HEK293T (cell line): Measurements from ENCODE around the gene RIOK2.

ENCODE experiments used
- CTCF ChIA-PET: fragments of 350-600 bp; formaldehyde crosslinking; extraction: SDS; loops from one replicate; lab custom pipeline; 2021; ENCODE audit warnings: antibody characterized with exemption, inconsistent platforms; lab: Yijun Ruan, JAX
- POLR2A ChIA-PET: fragments of 350-600 bp; formaldehyde crosslinking; extraction: SDS; loops from one replicate; lab custom pipeline; 2020; ENCODE audit warnings: antibody characterized with exemption, inconsistent platforms; lab: Yijun Ruan, JAX
- DNase-seq: peaks from one replicate; pipeline ENCODE4 v3.0.0; 2012; ENCODE audit warnings: mixed read lengths; ENCODE audit errors: extremely low spot score
- ARNT ChIP-seq: fragments of 450-650 bp; IDR thresholded peaks from 2 replicates; pipeline ENCODE4 v1.6.1; 2017; ENCODE audit warnings: mild to moderate bottlenecking
- BHLHE40 ChIP-seq: fragments of 450-650 bp; IDR thresholded peaks from 2 replicates; pipeline ENCODE4 v1.6.1; 2016; ENCODE audit warnings: mild to moderate bottlenecking, moderate library complexity, borderline replicate concordance
- CTBP1 ChIP-seq: fragments of 450-650 bp; IDR thresholded peaks from 2 replicates; pipeline ENCODE4 v1.6.1; 2016; ENCODE audit warnings: borderline replicate concordance
- ELF4 ChIP-seq: fragments of 450-650 bp; IDR thresholded peaks from 2 replicates; pipeline ENCODE4 v1.6.1; 2017; ENCODE audit warnings: antibody characterized with exemption
- FOXA1 ChIP-seq: fragments of 450-650 bp; IDR thresholded peaks from 2 replicates; pipeline ENCODE4 v1.6.1; 2016; ENCODE audit warnings: mild to moderate bottlenecking
- FOXK2 ChIP-seq: fragments of 450-650 bp; IDR thresholded peaks from 2 replicates; pipeline ENCODE4 v1.6.1; 2016; ENCODE audit warnings: mild to moderate bottlenecking
- FOXM1 ChIP-seq: fragments of 450-650 bp; IDR thresholded peaks from 2 replicates; pipeline ENCODE4 v1.6.1; 2017; ENCODE audit warnings: mild to moderate bottlenecking, borderline replicate concordance
- L3MBTL2 ChIP-seq: fragments of 450-650 bp; conservative IDR thresholded peaks from 2 replicates; pipeline ENCODE4 v1.6.1; 2016; ENCODE audit warnings: mild to moderate bottlenecking
- LEF1 ChIP-seq: fragments of 450-650 bp; IDR thresholded peaks from 2 replicates; pipeline ENCODE4 v1.6.1; 2017; ENCODE audit warnings: mild to moderate bottlenecking, borderline replicate concordance
- NFRKB ChIP-seq: fragments of 450-650 bp; IDR thresholded peaks from 2 replicates; pipeline ENCODE4 v1.6.1; 2016; ENCODE audit warnings: mild to moderate bottlenecking, moderate library complexity
- SP1 ChIP-seq: fragments of 450-650 bp; IDR thresholded peaks from 2 replicates; pipeline ENCODE4 v1.6.1; 2017
- SUZ12 ChIP-seq: fragments of 450-650 bp; IDR thresholded peaks from 2 replicates; pipeline ENCODE4 v1.6.1; 2016; ENCODE audit warnings: mild to moderate bottlenecking
- TARDBP ChIP-seq: fragments of 450-650 bp; IDR thresholded peaks from 2 replicates; pipeline ENCODE4 v1.6.1; 2016
- ZNF384 ChIP-seq: fragments of 450-650 bp; IDR thresholded peaks from 2 replicates; pipeline ENCODE4 v1.6.1; 2016
- TF ChIP-seq, protein P1 (sequence below): fragments of 450-650 bp; IDR thresholded peaks from 2 replicates; pipeline ENCODE4 v1.6.1; 2016

RIOK2 gene

DNA sequence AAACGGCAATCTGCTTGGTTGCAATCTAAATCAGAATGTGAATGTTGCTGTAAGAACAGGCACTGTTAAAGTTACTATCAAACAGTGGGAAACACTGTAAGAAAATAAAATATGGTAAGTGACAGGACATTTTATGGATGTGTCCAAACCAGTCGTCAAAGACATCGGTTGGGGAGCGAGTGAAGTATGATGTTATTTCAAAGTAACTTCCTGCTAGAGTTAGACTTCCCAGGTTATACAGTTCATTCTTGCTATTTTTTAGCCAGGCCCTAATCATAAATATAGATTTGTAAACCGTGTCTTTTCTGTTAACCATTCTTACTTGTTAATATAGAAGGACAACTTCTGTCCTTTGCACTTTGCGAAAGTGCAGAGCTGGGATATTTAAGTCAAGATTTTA is 70.8 kb downstream of the RIOK2 start:
- CTCF ChIA-PET, result no interaction called here
- POLR2A ChIA-PET, result interaction anchor here (1.0 kb wide), 1 partner anchor 10 kb away, joined by 3 read pairs; no protein-coding TSS in a partner anchor
- no peak for DNase-seq
- no peak for TF ChIP-seq TARDBP
- no peak for TF ChIP-seq FOXA1
- TF ChIP-seq, protein P1, sequence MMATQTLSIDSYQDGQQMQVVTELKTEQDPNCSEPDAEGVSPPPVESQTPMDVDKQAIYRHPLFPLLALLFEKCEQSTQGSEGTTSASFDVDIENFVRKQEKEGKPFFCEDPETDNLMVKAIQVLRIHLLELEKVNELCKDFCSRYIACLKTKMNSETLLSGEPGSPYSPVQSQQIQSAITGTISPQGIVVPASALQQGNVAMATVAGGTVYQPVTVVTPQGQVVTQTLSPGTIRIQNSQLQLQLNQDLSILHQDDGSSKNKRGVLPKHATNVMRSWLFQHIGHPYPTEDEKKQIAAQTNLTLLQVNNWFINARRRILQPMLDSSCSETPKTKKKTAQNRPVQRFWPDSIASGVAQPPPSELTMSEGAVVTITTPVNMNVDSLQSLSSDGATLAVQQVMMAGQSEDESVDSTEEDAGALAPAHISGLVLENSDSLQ, result peak; percentile 45; the same call in 1 of the 2 replicates

DNA sequence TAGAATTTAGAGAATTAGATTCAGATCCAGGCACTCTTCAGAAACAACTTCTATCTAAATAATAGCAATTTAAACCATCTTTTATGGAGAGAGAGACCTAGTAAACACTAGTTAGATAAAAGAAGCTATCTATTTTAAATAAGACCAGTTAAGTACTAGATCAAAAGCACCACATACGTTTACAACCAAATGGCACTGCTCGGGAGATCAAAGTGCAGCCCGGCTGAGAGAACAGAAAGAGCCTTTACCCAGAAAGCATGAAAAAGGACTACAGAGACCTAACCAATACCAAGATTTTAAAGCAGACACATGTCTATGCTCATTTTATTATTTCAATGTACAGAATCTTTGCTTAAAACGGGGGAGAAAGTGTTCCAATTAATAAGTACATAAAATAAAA is 71.4 kb downstream of the RIOK2 start:
- no peak for TF ChIP-seq FOXK2
- TF ChIP-seq LEF1, result no peak
- TF ChIP-seq SUZ12, result no peak
- TF ChIP-seq TARDBP, result no peak
- TF ChIP-seq ELF4, result no peak
- TF ChIP-seq BHLHE40, result no peak
- no peak for TF ChIP-seq CTBP1
- no peak for TF ChIP-seq NFRKB
- TF ChIP-seq, protein P1, result no peak
- TF ChIP-seq L3MBTL2, result no peak
- no peak for TF ChIP-seq FOXM1
- no peak for TF ChIP-seq SP1
- no peak for TF ChIP-seq ARNT
- CTCF ChIA-PET, result interaction anchor here (0.6 kb wide), 1 partner anchor 18 kb away, joined by 8 read pairs; no protein-coding TSS in a partner anchor
- POLR2A ChIA-PET, result interaction anchor here (1.0 kb wide), 1 partner anchor 10 kb away, joined by 3 read pairs; no protein-coding TSS in a partner anchor
- DNase-seq, result no peak

DNA sequence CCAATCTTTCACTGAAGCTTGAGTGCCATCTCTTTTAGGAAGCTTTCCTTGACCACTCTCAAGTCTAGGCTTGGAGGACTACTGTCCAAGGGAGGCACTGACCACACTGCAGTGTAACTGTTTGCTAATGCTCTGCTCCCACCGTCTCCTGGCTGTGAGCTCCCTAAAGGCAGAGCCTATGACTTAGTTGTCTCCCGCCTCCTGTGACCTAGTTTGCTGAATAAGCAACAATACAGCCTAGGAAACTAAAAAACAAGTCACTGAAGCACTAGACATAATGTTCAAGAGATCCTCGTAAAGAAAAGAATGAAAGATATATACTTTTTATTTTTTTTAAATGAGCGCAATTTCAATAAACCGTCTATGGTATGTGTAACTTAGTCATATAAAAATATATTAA is 72.0 kb downstream of the RIOK2 start:
- no peak for DNase-seq
- TF ChIP-seq ZNF384 (no peak), FOXM1 (no peak), L3MBTL2 (no peak), TARDBP (no peak)
- ChIA-PET CTCF (no interaction called here), POLR2A (interaction anchor here (1.0 kb wide), 1 partner anchor 9 kb away, joined by 3 read pairs; no protein-coding TSS in a partner anchor)
